A673 (cell line): ENCODE data around the gene KAZN.

ENCODE experiments used
- CTCF ChIP-seq: fragments of 300-800, 200-600 bp; sonication (generic); conservative IDR thresholded peaks from 2 replicates; pipeline ENCODE4 v1.5.1; 2017; ENCODE audit warnings: low read depth, mild to moderate bottlenecking, antibody characterized with exemption, low read length, moderate library complexity, mixed read lengths
- EZH2 ChIP-seq: fragments of 200-600 bp; sonication (generic); IDR thresholded peaks from 2 replicates; pipeline ENCODE4 v1.6.1; 2017; ENCODE audit warnings: borderline replicate concordance, low read depth, mild to moderate bottlenecking, mixed read lengths, antibody characterized with exemption, low read length; ENCODE audit not compliant: poor library complexity, severe bottlenecking

- TF ChIP-seq CTCF (no peak), EZH2 (no peak)
These were observed 415.3 kb downstream of the KAZN start for GRCh38 chr1:15013767-15014166.
